Mesenchymal stem cell (in vitro differentiated cells and primary cell): ENCODE data around the gene UNC13B. TPM values are rescaled to one million over a fixed set of nuclear protein-coding genes. Genes with fewer than 3 reads are reported as not detected.

ENCODE experiments used
- DNase-seq: peaks from one replicate; pipeline ENCODE4 v3.0.0-alpha.2; 2013
- H2AFZ ChIP-seq: one replicate; pipeline ENCODE4 v1.6.1; 2013; ENCODE audit warnings: low read depth, mild to moderate bottlenecking, control low read depth, inconsistent platforms, low read length, moderate library complexity
- H2AK5ac ChIP-seq: 2 replicates; pipeline ENCODE4 v1.6.1; 2013; ENCODE audit warnings: low read length, moderate library complexity, mild to moderate bottlenecking, inconsistent platforms; ENCODE audit not compliant: severe bottlenecking
- H2BK120ac ChIP-seq: one replicate; pipeline ENCODE4 v1.6.1; 2013; ENCODE audit warnings: low read depth, mild to moderate bottlenecking, inconsistent platforms, low read length, moderate library complexity
- H2BK12ac ChIP-seq, 2 experiments: one replicate each; pipeline ENCODE4 v1.6.1; 2013; ENCODE audit warnings: inconsistent platforms in 2 of 2, low read length in 2 of 2, mild to moderate bottlenecking in 2 of 2, moderate library complexity in 2 of 2, control low read depth in 1 of 2
- H2BK15ac ChIP-seq: one replicate; pipeline ENCODE4 v1.6.1; 2013; ENCODE audit warnings: mild to moderate bottlenecking, low read depth, inconsistent platforms; ENCODE audit not compliant: poor library complexity, severe bottlenecking
- H2BK5ac ChIP-seq: 2 replicates; pipeline ENCODE4 v1.6.1; 2013; ENCODE audit warnings: low read depth, mild to moderate bottlenecking, low read length, control low read depth, inconsistent platforms; ENCODE audit not compliant: poor library complexity, severe bottlenecking
- H3K14ac ChIP-seq, 2 experiments: one replicate each; pipeline ENCODE4 v1.6.1; 2013; ENCODE audit warnings: inconsistent platforms in 2 of 2, low read length in 2 of 2, control low read depth in 1 of 2, mild to moderate bottlenecking in 1 of 2, moderate library complexity in 1 of 2
- H3K18ac ChIP-seq, 2 experiments: one replicate each; pipeline ENCODE4 v1.6.1; 2013; ENCODE audit warnings: inconsistent platforms in 2 of 2, low read length in 2 of 2, control low read depth in 1 of 2, low read depth in 1 of 2, mild to moderate bottlenecking in 1 of 2
- H3K23ac ChIP-seq, 2 experiments: one replicate each; pipeline ENCODE4 v1.6.1; 2013; ENCODE audit warnings: inconsistent platforms in 2 of 2, low read length in 2 of 2, mild to moderate bottlenecking in 2 of 2, moderate library complexity in 2 of 2, control low read depth in 1 of 2
- H3K27ac ChIP-seq: 2 replicates; pipeline ENCODE4 v1.5.1; 2013; ENCODE audit warnings: mild to moderate bottlenecking, moderate library complexity, low read length, control low read depth, inconsistent platforms; ENCODE audit not compliant: poor library complexity, severe bottlenecking
- H3K27me3 ChIP-seq, 2 experiments: 2 replicates each; pipeline versions ENCODE4 v1.6.1 to v1.7.0; 2013; ENCODE audit warnings: low read length in 2 of 2, mild to moderate bottlenecking in 2 of 2, moderate library complexity in 2 of 2, control low read depth in 1 of 2, inconsistent platforms in 1 of 2; ENCODE audit not compliant: control insufficient read depth in 1 of 2, insufficient read depth in 1 of 2
- H3K36me3 ChIP-seq, 2 experiments: 2 replicates each; pipeline versions ENCODE4 v1.6.1 to v1.7.0; 2013; ENCODE audit warnings: low read length in 2 of 2, control low read depth in 1 of 2, inconsistent platforms in 1 of 2, low read depth in 1 of 2, mild to moderate bottlenecking in 1 of 2; ENCODE audit not compliant: insufficient read depth in 2 of 2, control insufficient read depth in 1 of 2
- H3K4ac ChIP-seq, 2 experiments: one replicate each; pipeline ENCODE4 v1.6.1; 2013; ENCODE audit warnings: inconsistent platforms in 2 of 2, low read length in 2 of 2, mild to moderate bottlenecking in 2 of 2, moderate library complexity in 2 of 2, control low read depth in 1 of 2, low read depth in 1 of 2
- H3K4me1 ChIP-seq: 2 replicates; pipeline ENCODE4 v1.6.1; 2013; ENCODE audit warnings: low read depth, low read length, control low read depth; ENCODE audit not compliant: control insufficient read depth, insufficient read depth
- H3K4me2 ChIP-seq: 2 replicates; pipeline ENCODE4 v1.6.1; 2013; ENCODE audit warnings: low read length, mild to moderate bottlenecking, inconsistent platforms; ENCODE audit not compliant: poor library complexity, severe bottlenecking
- H3K4me3 ChIP-seq, 2 experiments: 2 replicates each; pipeline versions ENCODE4 v1.5.1 to v1.7.0; 2013; ENCODE audit warnings: low read length in 2 of 2, mild to moderate bottlenecking in 2 of 2, control low read depth in 1 of 2, low read depth in 1 of 2; ENCODE audit not compliant: insufficient read depth in 1 of 2
- H3K79me1 ChIP-seq: replicated peaks from 2 replicates; pipeline ENCODE4 v1.6.1; 2013; ENCODE audit warnings: mild to moderate bottlenecking, control low read depth, low read length, inconsistent platforms; ENCODE audit not compliant: poor library complexity, severe bottlenecking
- H3K9ac ChIP-seq: 2 replicates; pipeline ENCODE4 v1.7.0; 2013; ENCODE audit warnings: mild to moderate bottlenecking, low read length, moderate library complexity
- H3K9me3 ChIP-seq: 2 replicates; pipeline ENCODE4 v1.7.0; 2013; ENCODE audit warnings: mild to moderate bottlenecking, low read length; ENCODE audit not compliant: control insufficient read depth
- H4K8ac ChIP-seq: one replicate; pipeline ENCODE4 v1.6.1; 2013; ENCODE audit warnings: inconsistent platforms, mild to moderate bottlenecking, low read length, moderate library complexity
- H4K91ac ChIP-seq: one replicate; pipeline ENCODE4 v1.6.1; 2013; ENCODE audit warnings: mild to moderate bottlenecking, low read length, inconsistent platforms
- WGBS: methylation state at CpG from one replicate; pipeline ENCODE4 v1.1.7; 2013; ENCODE audit warnings: mixed read lengths; 5-methylcytosine and 5-hydroxymethylcytosine counted together
- polyA plus RNA-seq, 2 experiments: library from polyadenylated mRNA; stranded (reverse); fragments of 200-250 nt; gene quantifications; one replicate each; pipeline ENCODE4 v1.2.3, GENCODE V29; 2013

The UNC13B gene
- polyA plus RNA-seq (2013, experiment 1 of 2), result 13.3 TPM
- 12.8 TPM for polyA plus RNA-seq (2013, experiment 2 of 2)

DNA sequence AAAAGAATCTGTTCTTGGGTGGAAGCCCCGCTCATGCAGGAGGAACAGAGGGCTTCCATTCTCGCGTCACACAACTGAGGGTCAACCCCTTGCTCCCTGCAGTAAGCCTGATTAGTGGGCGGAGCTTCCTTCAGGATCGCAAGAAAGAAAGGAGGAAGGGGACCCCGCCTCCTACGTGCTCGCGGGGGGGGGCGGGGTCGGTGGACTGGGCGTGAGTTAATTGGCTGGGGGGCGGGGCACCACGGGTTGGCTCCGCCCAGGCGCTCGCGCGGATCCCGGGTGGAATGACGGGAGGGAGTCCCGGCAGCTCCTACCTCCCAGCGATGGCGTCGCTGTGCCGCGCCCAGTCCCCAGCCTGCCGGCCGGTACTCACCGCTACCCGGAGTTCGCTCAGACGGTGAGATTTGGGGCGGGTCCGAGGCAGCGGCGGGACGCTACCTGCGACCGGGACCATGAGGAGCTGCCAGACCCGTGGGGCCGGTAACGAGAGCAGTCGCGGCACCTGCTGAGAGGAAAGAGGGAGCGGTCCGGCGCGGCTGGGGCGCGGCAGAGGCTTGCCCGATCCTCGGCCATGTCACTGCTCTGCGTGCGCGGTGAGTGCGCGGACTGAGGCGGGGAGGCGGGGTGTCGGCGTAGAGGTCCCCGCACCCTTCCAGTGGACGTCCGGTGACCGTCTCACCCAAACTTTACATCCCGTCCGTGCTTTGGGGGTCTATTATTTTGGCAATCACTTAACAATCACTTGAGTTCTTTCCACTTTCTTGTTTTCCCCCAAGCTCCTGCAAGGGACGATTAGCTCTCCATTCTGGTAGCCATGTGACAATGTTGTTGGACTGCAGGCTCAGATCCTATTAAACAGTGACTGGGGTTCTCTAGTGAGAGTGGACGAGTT lies at the start of gene UNC13B:
TSS of gene UNC13B (plus strand) at position 297 of the 892 bp plus-strand sequence. CDS start at position 572, 275 bp downstream.
- peak within 1 kb of the TSS; percentile 100 for H2BK15ac ChIP-seq
- H3K9me3 ChIP-seq, result no peaks in the 10 kb centered on the region
- H2BK5ac ChIP-seq, result no peak within 1 kb of the TSS
- H3K14ac ChIP-seq, result no peak within 1 kb of the TSS
- no peak within 1 kb of the TSS for H3K27ac ChIP-seq
- no peaks in the 10 kb centered on the region for H3K4me1 ChIP-seq
- peak within 1 kb of the TSS; percentile 82 to 88 for H3K4me3 ChIP-seq
- H3K27me3 ChIP-seq, result no peaks in the 10 kb centered on the region
- under 1% methylated on average over 65 of the region's 70 CpGs for WGBS
- H3K4me2 ChIP-seq, result peak within 1 kb of the TSS; percentile 71
- no peaks in the 10 kb centered on the region for H3K36me3 ChIP-seq
- H2AFZ ChIP-seq, result peak within 1 kb of the TSS; percentile 65
- peak within 1 kb of the TSS; percentile 88 for H3K9ac ChIP-seq
- H4K91ac ChIP-seq, result peak within 1 kb of the TSS; percentile 74
- H2AK5ac ChIP-seq, result no peak within 1 kb of the TSS
- H3K79me1 ChIP-seq, result peaks cover 7% of the 10 kb centered on the region
- H2BK120ac ChIP-seq, result peak within 1 kb of the TSS; percentile 78
- H3K4ac ChIP-seq, result peak within 1 kb of the TSS; percentile 14 to 76
- peak; percentile 94 for DNase-seq
- peak within 1 kb of the TSS in 1 of 2 experiments; percentile 23 for H3K23ac ChIP-seq
- H2BK12ac ChIP-seq, result peak within 1 kb of the TSS in 1 of 2 experiments; percentile 85
- H3K18ac ChIP-seq, result peak within 1 kb of the TSS; percentile 66 to 85
- peak within 1 kb of the TSS; percentile 89 for H4K8ac ChIP-seq

- 90% methylated on average over 2 of the region's 3 CpGs for WGBS
- H3K18ac ChIP-seq, result peak overlapping the region; percentile 68 to 73
- H2BK12ac ChIP-seq, result peak overlapping the region; percentile 21 to 75
- H2BK15ac ChIP-seq, result no peak overlapping the region
- H3K27me3 ChIP-seq, result no peaks in the 10 kb centered on the region
- H4K91ac ChIP-seq, result no peak overlapping the region
- peak overlapping the region; percentile 93 for H2AK5ac ChIP-seq
- no peak overlapping the region for H2AFZ ChIP-seq
- H3K14ac ChIP-seq, result no peak overlapping the region
- no peak overlapping the region for H3K23ac ChIP-seq
- peak overlapping the region; percentile 87 for H2BK120ac ChIP-seq
- peak overlapping the region; percentile 86 for H3K27ac ChIP-seq
- DNase-seq, result peak; percentile 68
- peak overlapping the region; percentile 86 for H2BK5ac ChIP-seq
- H3K4ac ChIP-seq, result peak overlapping the region in 1 of 2 experiments; percentile 74
- no peaks in the 10 kb centered on the region for H3K9me3 ChIP-seq
- peaks cover 18 to 22% of the 10 kb centered on the region in 2 experiments for H3K36me3 ChIP-seq
- no peak overlapping the region for H4K8ac ChIP-seq
- H3K4me2 ChIP-seq, result peak overlapping the region; percentile 67
- H3K4me1 ChIP-seq, result peaks cover 37% of the 10 kb centered on the region
- peaks cover 22% of the 10 kb centered on the region for H3K79me1 ChIP-seq
- H3K9ac ChIP-seq, result peak overlapping the region; percentile 99
- peak overlapping the region in 1 of 2 experiments; percentile 81 for H3K4me3 ChIP-seq
These were observed 49.4 kb upstream of the UNC13B start for GRCh38 chr9:35112257-35113020.

DNA sequence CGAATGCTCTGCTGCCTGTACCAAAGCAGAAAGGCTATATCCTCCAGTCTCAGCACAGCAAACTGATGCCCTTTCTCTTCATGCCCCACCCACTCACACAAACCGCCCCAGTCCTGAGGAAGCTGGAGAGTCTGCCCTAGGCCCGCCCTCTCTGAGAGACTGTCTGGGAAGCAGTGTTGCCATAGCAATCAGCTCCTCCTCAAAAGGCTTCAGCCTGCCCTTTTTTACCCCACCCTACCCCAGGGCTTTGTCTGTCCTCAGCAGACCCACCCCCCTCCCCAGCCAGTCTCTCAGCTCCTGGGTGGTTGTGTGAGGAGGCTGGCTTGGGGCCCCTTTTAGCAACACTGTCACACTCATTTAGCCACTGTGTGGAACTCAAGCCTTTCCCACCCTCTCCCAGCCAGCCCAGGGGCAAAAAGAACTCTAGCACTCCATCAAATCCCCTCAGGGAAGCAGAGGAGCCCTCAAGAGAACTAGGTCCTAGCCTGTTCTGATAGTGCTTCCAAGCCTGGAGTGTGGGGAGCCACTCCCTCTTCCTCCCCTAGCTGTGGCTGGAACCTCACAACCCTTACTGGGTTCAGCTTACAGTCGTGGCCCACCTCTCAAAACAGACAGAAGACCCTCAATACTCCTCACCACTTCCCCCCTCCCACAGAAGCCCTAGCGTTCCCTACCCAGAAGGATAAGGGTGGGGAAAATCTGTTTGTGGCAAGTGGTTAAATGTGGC lies 47.5 kb upstream of the UNC13B start:
- H3K9ac ChIP-seq, result peak overlapping the region; percentile 92
- peak overlapping the region in 1 of 2 experiments; percentile 27 for H3K23ac ChIP-seq
- peaks cover 33% of the 10 kb centered on the region for H3K4me1 ChIP-seq
- H4K8ac ChIP-seq, result peak overlapping the region; percentile 81
- no peak overlapping the region for H2BK5ac ChIP-seq
- peak overlapping the region; percentile 87 to 96 for H3K4me3 ChIP-seq
- WGBS, result 0% methylated on average over 4 of the region's 5 CpGs
- no peaks in the 10 kb centered on the region for H3K27me3 ChIP-seq
- peak overlapping the region; percentile 74 for H2BK120ac ChIP-seq
- no peaks in the 10 kb centered on the region for H3K9me3 ChIP-seq
- peak overlapping the region; percentile 82 for H2BK15ac ChIP-seq
- peaks cover 2 to 3% of the 10 kb centered on the region in 2 experiments for H3K36me3 ChIP-seq
- peaks cover 7% of the 10 kb centered on the region for H3K79me1 ChIP-seq
- H2AFZ ChIP-seq, result no peak overlapping the region
- peak overlapping the region; percentile 61 to 91 for H2BK12ac ChIP-seq
- H3K18ac ChIP-seq, result peak overlapping the region; percentile 37 to 96
- peak overlapping the region; percentile 62 for H2AK5ac ChIP-seq
- peak overlapping the region; percentile 85 for H4K91ac ChIP-seq
- peak; percentile 99 for DNase-seq
- peak overlapping the region; percentile 27 to 96 for H3K4ac ChIP-seq
- peak overlapping the region in 1 of 2 experiments; percentile 41 for H3K14ac ChIP-seq
- peak overlapping the region; percentile 93 for H3K27ac ChIP-seq
- H3K4me2 ChIP-seq, result peak overlapping the region; percentile 89
